Stomach (tissue), 9 donors: Measurements from ENCODE around the gene INPP5A. TPM values are rescaled to one million over a fixed set of nuclear protein-coding genes. Genes with fewer than 3 reads are reported as not detected.

Source experiments
- DNase-seq, 2 donors: peaks; one replicate each; pipeline versions ENCODE4 v3.0.0 to v3.0.0-alpha.2; 2013 to 2019
- H3K27ac ChIP-seq, 5 donors: fragments of 200-600 bp in 4 of 5; sonication (generic) in 4 of 5; one replicate each; pipeline ENCODE4 v1.5.1; 2013 to 2019; ENCODE audit warnings: mild to moderate bottlenecking in 1 of 5, moderate library complexity in 1 of 5
- H3K27me3 ChIP-seq, 3 donors: fragments of 200-600 bp; sonication (generic); one replicate each; pipeline ENCODE4 v1.5.1; 2017 to 2019; ENCODE audit warnings: mixed run types in 1 of 3
- H3K36me3 ChIP-seq, 4 donors: fragments of 200-600 bp; sonication (generic); 1 replicate in 3 of 4; 2 replicates in 1 of 4; pipeline ENCODE4 v1.5.1; 2016 to 2019
- H3K4me1 ChIP-seq, 4 donors: fragments of 200-600 bp; sonication (generic); one replicate each; pipeline ENCODE4 v1.5.1; 2016 to 2019
- H3K4me3 ChIP-seq, 4 donors: fragments of 200-600 bp; sonication (generic) in 3 of 4; one replicate each; pipeline ENCODE4 v1.5.1; 2016 to 2019; ENCODE audit warnings: mild to moderate bottlenecking in 1 of 4
- H3K9me3 ChIP-seq, 4 donors: fragments of 200-600 bp; sonication (generic); one replicate each; pipeline ENCODE4 v1.5.1; 2016 to 2019
- CTCF ChIP-seq, 7 experiments: fragments of 450-650 bp in 4 of 7; fragments of 200-600 bp in 3 of 7; sonication (generic) in 3 of 7; IDR thresholded peaks; one replicate each; pipeline ENCODE4 v1.5.1; 2016 to 2019; ENCODE audit warnings: antibody characterized with exemption in 7 of 7, control low read depth in 2 of 7, mild to moderate bottlenecking in 1 of 7
- EP300 ChIP-seq: sonication (generic); formaldehyde crosslinking; IDR thresholded peaks from one replicate; pipeline ENCODE4 v1.6.1; 2017; ENCODE audit warnings: antibody characterized with exemption
- POLR2A ChIP-seq, 4 donors: fragments of 450-650 bp; IDR thresholded peaks; one replicate each; pipeline ENCODE4 v1.6.1; 2016; ENCODE audit warnings: antibody characterized with exemption in 4 of 4, control low read depth in 2 of 4, mild to moderate bottlenecking in 1 of 4, moderate library complexity in 1 of 4
- POLR2AphosphoS5 ChIP-seq, 3 donors: sonication (generic); formaldehyde crosslinking; IDR thresholded peaks; one replicate each; pipeline ENCODE4 v1.6.1; 2016; ENCODE audit warnings: antibody characterized with exemption in 3 of 3
- WGBS, 5 donors: extraction: QIAGEN DNeasy Blood & Tissue Kit in 3 of 5; methylation state at CpG; one replicate each; pipeline versions ENCODE4 v1.1.5 to v1.1.7; 2013 to 2018; 5-methylcytosine and 5-hydroxymethylcytosine counted together
- intact Hi-C: fragments of 100-400 bp; cut with DNase I; formaldehyde crosslinking; loops from one replicate; pipeline ENCODE4 v1.15.1; 2023; ENCODE audit warnings: low total_unique reads
- polyA plus RNA-seq, 3 donors: library from polyadenylated mRNA; stranded (reverse); fragments of 200-250 nt; gene quantifications; one replicate each; pipeline ENCODE4 v1.2.3, GENCODE V29; 2013
- total RNA-seq, 5 donors: library from RNA; depleted of rRNA; stranded (reverse); fragments of >200 nt; gene quantifications; one replicate each; pipeline versions ENCODE4 v1.1.0 to v1.2.3, GENCODE V29; 2014 to 2016
- donor health status: healthy with polysubstance abuse.
- donor health status: Bipolar disorder and iron deficiency.
- donor health status: healthy.

The INPP5A gene
- total and polyA plus RNA-seq, 8 donors, result 17.2 to 72.3 (median 31.0) TPM

- Histone ChIP-seq H3K36me3 (peaks cover 0 to 55% (median 27%) of the 10 kb centered on the region in 4 donors), H3K27ac (no peak overlapping the region), H3K27me3 (no peaks in the 10 kb centered on the region), H3K4me3 (no peak overlapping the region), H3K9me3 (no peaks in the 10 kb centered on the region), H3K4me1 (no peaks in the 10 kb centered on the region)
- WGBS, 5 donors, result 92 to 95% (median 94%) methylated on average over 14 to 18 of the region's 18 CpGs
- DNase-seq, result no peak
- intact Hi-C loops, result no loop called here
- TF ChIP-seq POLR2AphosphoS5 (IDR thresholded peaks at IDR 0.05), result no peak
- TF ChIP-seq POLR2A (IDR thresholded peaks at IDR 0.05), result no peak
- no peak for TF ChIP-seq EP300
- TF ChIP-seq CTCF (IDR thresholded peaks at IDR 0.05), result no peak
These were observed 206.4 kb downstream of the INPP5A start for GRCh38 chr10:132743925-132744490.

- 92 to 98% (median 94%) methylated on average over 9 to 19 of the region's 19 CpGs for WGBS, 5 donors
- DNase-seq, result no peak
- Histone ChIP-seq H3K4me1 (no peaks in the 10 kb centered on the region), H3K27me3 (no peaks in the 10 kb centered on the region), H3K36me3 (peaks cover 1 to 58% (median 30%) of the 10 kb centered on the region in 4 donors), H3K9me3 (no peaks in the 10 kb centered on the region), H3K4me3 (no peak overlapping the region), H3K27ac (no peak overlapping the region)
- intact Hi-C loops, result no loop called here
- TF ChIP-seq EP300, result no peak
- TF ChIP-seq POLR2AphosphoS5 (IDR thresholded peaks at IDR 0.05), result no peak
- TF ChIP-seq CTCF (IDR thresholded peaks at IDR 0.05), result no peak
- TF ChIP-seq POLR2A (IDR thresholded peaks at IDR 0.05), result no peak
These were observed 207.3 kb downstream of the INPP5A start for GRCh38 chr10:132744839-132745238.

GRCh38 chr10:132745511-132745910 is 207.9 kb downstream of the INPP5A start:
- intact Hi-C loops, result no loop called here
- Histone ChIP-seq H3K9me3 (no peaks in the 10 kb centered on the region), H3K27ac (no peak overlapping the region), H3K4me3 (no peak overlapping the region), H3K27me3 (no peaks in the 10 kb centered on the region), H3K36me3 (peaks cover 6 to 65% (median 36%) of the 10 kb centered on the region in 4 donors), H3K4me1 (no peaks in the 10 kb centered on the region)
- TF ChIP-seq POLR2A (IDR thresholded peaks at IDR 0.05) (no peak), POLR2AphosphoS5 (IDR thresholded peaks at IDR 0.05) (no peak), EP300 (no peak), CTCF (IDR thresholded peaks at IDR 0.05) (no peak)
- WGBS, 5 donors, result 81 to 95% (median 89%) methylated on average over 5 to 17 of the region's 17 CpGs
- no peak for DNase-seq

- H3K4me1 ChIP-seq, result no peaks in the 10 kb centered on the region
- WGBS, 5 donors, result 94 to 97% (median 95%) methylated on average over 12 to 13 of the region's 13 CpGs
- H3K36me3 ChIP-seq, result peaks cover 6 to 65% (median 40%) of the 10 kb centered on the region in 4 donors
- TF ChIP-seq CTCF (IDR thresholded peaks at IDR 0.05) (no peak), POLR2A (IDR thresholded peaks at IDR 0.05) (no peak), POLR2AphosphoS5 (IDR thresholded peaks at IDR 0.05) (no peak), EP300 (no peak)
- H3K9me3 ChIP-seq, result no peaks in the 10 kb centered on the region
- no peak overlapping the region for H3K4me3 ChIP-seq
- H3K27ac ChIP-seq, result no peak overlapping the region
- no peak for DNase-seq
- intact Hi-C loops, result no loop called here
- H3K27me3 ChIP-seq, result no peaks in the 10 kb centered on the region
These were observed 208.4 kb downstream of the INPP5A start for GRCh38 chr10:132745971-132746370.
